Chondrocyte (in vitro differentiated cells): ENCODE results near the gene CENPT. TPM values are rescaled to one million over a fixed set of nuclear protein-coding genes. Genes with fewer than 3 reads are reported as not detected.

Source experiments
- DNase-seq: peaks from one replicate; pipeline ENCODE4 v3.0.0; 2021; ENCODE audit warnings: mixed read lengths, low spot score
- H3K27ac Mint-ChIP-seq: one replicate; pipeline ENCODE4 v1.8.0; 2021; ENCODE audit warnings: mild to moderate bottlenecking, moderate library complexity, mixed read lengths; ENCODE audit not compliant: unreplicated experiment
- H3K27me3 Mint-ChIP-seq: 2 replicates; pipeline ENCODE4 v1.8.0; 2021; ENCODE audit warnings: low read depth, mixed read lengths
- H3K36me3 Mint-ChIP-seq: 2 replicates; pipeline ENCODE4 v1.8.0; 2021; ENCODE audit warnings: low read depth, mixed read lengths
- H3K4me1 Mint-ChIP-seq: 2 replicates; pipeline ENCODE4 v1.8.0; 2021; ENCODE audit warnings: low read depth, mild to moderate bottlenecking, mixed read lengths
- H3K4me3 Mint-ChIP-seq: one replicate; pipeline ENCODE4 v1.8.0; 2021; ENCODE audit warnings: mild to moderate bottlenecking, moderate library complexity, mixed read lengths; ENCODE audit not compliant: unreplicated experiment
- H3K9me3 Mint-ChIP-seq: 2 replicates; pipeline ENCODE4 v1.8.0; 2021; ENCODE audit warnings: low read depth, mixed read lengths
- CTCF ChIP-seq: fragments of 200-600 bp; sonication (generic); IDR thresholded peaks from 2 replicates; pipeline ENCODE4 v1.5.0; 2021; ENCODE audit warnings: antibody characterized with exemption, mild to moderate bottlenecking, moderate library complexity
- total RNA-seq: library from RNA; stranded (reverse); gene quantifications from 3 replicates; pipeline ENCODE4 v1.2.1, GENCODE V29; 2021

The CENPT gene
- total RNA-seq, 1 donor from 2014 or later: 50.5 TPM

GRCh38 chr16:67880584-67880983 lies 33.1 kb upstream of the CENPT start:
- H3K4me3 Mint-ChIP-seq: no peak overlapping the region
- no peak for DNase-seq
- H3K27me3 Mint-ChIP-seq: no peaks in the 10 kb centered on the region
- no peaks in the 10 kb centered on the region for H3K9me3 Mint-ChIP-seq
- peaks cover 35% of the 10 kb centered on the region for H3K36me3 Mint-ChIP-seq
- TF ChIP-seq CTCF: no peak
- peaks cover 5% of the 10 kb centered on the region for H3K4me1 Mint-ChIP-seq
- no peak overlapping the region for H3K27ac Mint-ChIP-seq

GRCh38 chr16:67879936-67880335 lies 32.4 kb upstream of the CENPT start:
- peaks cover 35% of the 10 kb centered on the region for H3K36me3 Mint-ChIP-seq
- peaks cover 11% of the 10 kb centered on the region for H3K4me1 Mint-ChIP-seq
- no peak overlapping the region for H3K27ac Mint-ChIP-seq
- no peak for DNase-seq
- no peaks in the 10 kb centered on the region for H3K27me3 Mint-ChIP-seq
- TF ChIP-seq CTCF: no peak
- no peak overlapping the region for H3K4me3 Mint-ChIP-seq
- no peaks in the 10 kb centered on the region for H3K9me3 Mint-ChIP-seq

- no peak for DNase-seq
- H3K9me3 Mint-ChIP-seq: no peaks in the 10 kb centered on the region
- no peak for TF ChIP-seq CTCF
- no peaks in the 10 kb centered on the region for H3K27me3 Mint-ChIP-seq
- H3K27ac Mint-ChIP-seq: no peak overlapping the region
- peaks cover 14% of the 10 kb centered on the region for H3K4me1 Mint-ChIP-seq
- H3K4me3 Mint-ChIP-seq: no peak overlapping the region
- H3K36me3 Mint-ChIP-seq: peaks cover 34% of the 10 kb centered on the region
Observed at GRCh38 chr16:67879462-67879861, 32.0 kb upstream of the CENPT start.

- Mint-ChIP-seq H3K9me3 (no peaks in the 10 kb centered on the region), H3K36me3 (peaks cover 33% of the 10 kb centered on the region), H3K27ac (no peak overlapping the region), H3K4me1 (peaks cover 18% of the 10 kb centered on the region), H3K4me3 (no peak overlapping the region), H3K27me3 (no peaks in the 10 kb centered on the region)
- no peak for DNase-seq
- TF ChIP-seq CTCF: no peak
Observed at GRCh38 chr16:67878846-67879245, 31.4 kb upstream of the CENPT start.

GRCh38 chr16:67878232-67878631 lies 30.7 kb upstream of the CENPT start:
- TF ChIP-seq CTCF: no peak
- H3K9me3 Mint-ChIP-seq: no peaks in the 10 kb centered on the region
- peaks cover 27% of the 10 kb centered on the region for H3K36me3 Mint-ChIP-seq
- DNase-seq: no peak
- no peaks in the 10 kb centered on the region for H3K27me3 Mint-ChIP-seq
- no peak overlapping the region for H3K27ac Mint-ChIP-seq
- H3K4me3 Mint-ChIP-seq: no peak overlapping the region
- peaks cover 21% of the 10 kb centered on the region for H3K4me1 Mint-ChIP-seq
